CD4-positive, alpha-beta T cell treated with Interleukin-21 for 1 hour (primary cell): Measurements from ENCODE around the gene PTH2.
A peak's percentile ranks its signal among the peaks of the same experiment; 100 is the strongest.

Experiments
- DNase-seq: peaks from one replicate; pipeline ENCODE4 v3.0.0-alpha.2; 2020

PTH2 gene

DNA sequence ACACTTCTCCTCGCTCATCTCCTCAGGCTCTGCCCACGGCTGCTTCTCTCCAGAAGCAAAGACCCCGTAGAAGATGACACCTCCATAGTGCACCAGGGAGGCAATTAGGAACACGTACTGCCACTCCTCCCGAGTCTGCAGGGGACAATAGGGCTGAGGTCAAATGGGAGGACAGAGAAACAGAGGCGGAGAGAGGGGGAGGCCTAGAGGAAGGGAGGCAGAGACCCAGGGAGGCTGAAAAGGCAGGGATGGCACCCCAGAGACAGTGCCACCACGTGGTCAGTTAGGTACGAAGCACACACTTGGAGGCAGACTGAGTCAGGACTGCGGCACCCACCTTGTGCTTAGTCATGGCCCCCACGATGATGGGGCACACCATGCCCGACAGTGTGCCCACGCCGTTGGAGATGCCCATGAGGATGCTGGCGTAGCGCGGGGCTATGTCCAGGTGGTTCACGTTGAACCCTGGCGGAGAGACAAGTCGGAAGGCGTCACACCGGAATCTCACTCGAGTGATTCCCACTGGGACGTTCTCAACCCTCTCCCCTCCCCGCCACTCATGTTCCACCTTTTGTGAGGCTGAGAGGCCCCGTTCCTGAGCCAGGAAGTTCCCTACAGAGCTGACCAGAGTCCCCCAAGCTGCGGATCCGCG, 7.6 kb upstream of the PTH2 start:
- DNase-seq = no peak

- no peak for DNase-seq
These were observed 7.0 kb upstream of the PTH2 start for GRCh38 chr19:49430172-49430677.

GRCh38 chr19:49428547-49429451, 5.6 kb upstream of the PTH2 start:
- DNase-seq = no peak

GRCh38 chr19:49427855-49428546, 4.8 kb upstream of the PTH2 start:
- peak; percentile 31 for DNase-seq

- no peak for DNase-seq
These were observed 4.1 kb upstream of the PTH2 start for GRCh38 chr19:49427339-49427738.

DNA sequence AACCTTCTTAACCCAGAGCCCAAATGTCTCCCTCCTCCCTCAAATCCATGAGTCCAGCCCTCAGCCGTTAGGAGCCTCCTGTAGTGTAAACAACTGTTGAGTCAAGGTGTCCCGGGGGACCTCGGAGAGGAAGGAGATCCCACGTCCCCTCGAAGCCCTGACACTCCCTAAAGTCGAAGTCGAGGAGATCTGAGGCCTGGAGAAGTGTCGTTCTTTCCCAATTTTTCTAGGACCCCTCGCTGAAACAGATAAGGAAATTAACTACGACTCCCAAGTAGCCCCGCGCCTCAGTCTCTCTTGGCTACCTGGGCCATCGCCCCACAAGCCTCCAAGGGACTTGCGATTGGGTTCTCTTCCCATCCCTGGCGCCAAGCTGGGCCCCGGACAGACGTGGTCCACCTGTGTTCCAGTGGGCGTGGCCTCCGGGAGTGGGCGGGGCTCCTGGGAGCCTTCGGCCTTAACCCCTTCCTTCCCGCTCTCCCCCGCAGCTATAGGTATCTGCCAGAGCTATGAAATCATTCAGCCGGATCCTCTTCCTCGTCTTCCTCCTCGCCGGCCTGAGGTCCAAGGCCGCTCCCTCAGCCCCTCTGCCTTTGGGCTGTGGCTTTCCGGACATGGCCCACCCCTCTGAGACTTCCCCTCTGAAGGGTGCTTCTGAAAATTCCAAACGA, 2.8 kb upstream of the PTH2 start:
- DNase-seq = no peak

- DNase-seq = no peak
These were observed 1.9 kb upstream of the PTH2 start, which contains the start of gene GFY for GRCh38 chr19:49425178-49425577. TSS of gene GFY (plus strand) at chr19:49425388. CDS start at chr19:49426431, 1,043 bp downstream.

DNA sequence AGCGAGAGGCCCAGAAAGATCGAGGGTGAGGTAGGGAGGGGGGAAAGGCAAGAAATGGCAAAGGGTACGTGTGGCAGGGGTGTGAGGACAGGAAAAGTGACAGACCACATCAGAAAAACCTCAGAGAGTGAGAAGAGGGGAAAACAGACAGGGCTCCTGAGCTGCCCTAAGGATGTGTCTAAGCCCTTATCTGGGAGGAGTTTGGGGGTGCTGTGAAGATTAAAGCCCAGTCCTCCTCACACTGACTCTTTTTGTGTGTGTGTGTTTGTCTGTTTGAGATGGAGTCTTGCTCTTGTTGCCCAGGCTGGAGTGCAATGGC, 703 bp upstream of the PTH2 start:
- peak; percentile 52 for DNase-seq

GRCh38 chr19:49422407-49423070, 702 bp downstream of the PTH2 start:
- DNase-seq = peak; percentile 59

- no peak for DNase-seq
These were observed 1.4 kb downstream of the PTH2 start for GRCh38 chr19:49421878-49422202.

DNA sequence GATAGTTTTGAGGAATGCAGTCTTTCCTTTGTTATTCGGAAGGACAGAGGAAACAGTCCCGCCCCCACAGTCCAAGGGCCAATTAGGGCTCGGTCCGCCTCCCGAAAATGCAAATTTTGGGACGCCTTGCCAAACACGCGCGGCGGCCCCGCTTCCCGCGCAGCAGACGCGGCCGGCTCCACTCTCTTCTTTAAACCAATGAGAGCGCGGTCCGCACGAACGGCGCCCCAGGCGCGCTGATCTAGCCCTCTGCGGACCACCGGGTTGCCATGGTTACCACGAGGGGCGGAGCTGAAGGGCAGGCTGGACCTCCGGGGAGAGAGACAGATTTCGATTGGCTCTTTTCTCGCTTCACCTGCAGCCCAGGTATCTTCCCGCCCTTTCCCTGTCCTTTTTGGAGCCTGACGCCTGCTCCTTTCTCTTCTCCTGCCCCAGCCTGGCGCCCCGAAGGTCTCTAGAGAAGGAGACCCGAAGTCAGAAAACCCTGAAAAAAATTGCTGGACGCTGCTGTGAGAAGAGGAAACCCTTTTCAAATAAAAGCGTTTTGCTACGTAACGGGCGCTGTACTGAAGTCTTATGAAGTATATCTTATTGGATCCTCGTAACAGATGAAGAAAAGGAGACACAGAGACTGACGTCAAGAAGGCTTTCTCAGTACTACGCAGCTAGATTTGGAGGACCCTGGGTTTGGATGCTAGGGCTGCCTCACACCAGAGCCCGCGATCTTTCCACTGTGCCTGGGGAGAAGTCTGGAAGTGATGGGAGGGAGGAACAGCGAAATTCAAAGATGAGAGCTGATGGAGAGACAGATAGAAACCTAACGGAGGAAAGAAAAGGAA, 2.0 kb downstream of the PTH2 start:
- peak; percentile 46 for DNase-seq

GRCh38 chr19:49420227-49420626, 3.0 kb downstream of the PTH2 start:
- no peak for DNase-seq

- no peak for DNase-seq
These were observed 4.1 kb downstream of the PTH2 start for GRCh38 chr19:49419173-49419572.

- DNase-seq = no peak
These were observed 4.7 kb downstream of the PTH2 start for GRCh38 chr19:49418511-49418910.

GRCh38 chr19:49417088-49417487, 6.2 kb downstream of the PTH2 start:
- no peak for DNase-seq

GRCh38 chr19:49415810-49416200, 7.4 kb downstream of the PTH2 start:
- no peak for DNase-seq

- no peak for DNase-seq
These were observed 8.0 kb downstream of the PTH2 start for GRCh38 chr19:49415102-49415809.

- DNase-seq = no peak
These were observed 9.0 kb downstream of the PTH2 start for GRCh38 chr19:49414256-49414655.

GRCh38 chr19:49413348-49413747, 9.9 kb downstream of the PTH2 start:
- no peak for DNase-seq

GRCh38 chr19:49411681-49412326, 11.4 kb downstream of the PTH2 start:
- DNase-seq = no peak
